Loucy (cell line): Measurements from ENCODE around the gene DDO.

Experiments
- H2AFZ ChIP-seq: fragments of 200-600 bp; sonication (generic); 2 replicates; pipeline ENCODE4 v1.6.0; 2016; ENCODE audit warnings: antibody characterized with exemption, mild to moderate bottlenecking, low read length, moderate library complexity
- H3F3A ChIP-seq: fragments of 200-600 bp; 2 replicates; pipeline ENCODE4 v1.6.0; 2016; ENCODE audit warnings: antibody characterized with exemption, low read depth, mild to moderate bottlenecking
- H3K27me3 ChIP-seq: fragments of 200-600 bp; sonication (generic); 2 replicates; pipeline ENCODE4 v1.6.1; 2014; ENCODE audit warnings: low read length, mild to moderate bottlenecking; ENCODE audit not compliant: insufficient read depth, poor library complexity, severe bottlenecking
- H3K36me3 ChIP-seq: fragments of 200-600 bp; sonication (generic); 2 replicates; pipeline ENCODE4 v1.6.1; 2016; ENCODE audit warnings: low read length; ENCODE audit not compliant: insufficient read depth
- H3K4me1 ChIP-seq: fragments of 200-600 bp; sonication (generic); 2 replicates; pipeline ENCODE4 v1.5.1; 2014; ENCODE audit warnings: low read length, mild to moderate bottlenecking; ENCODE audit not compliant: insufficient read depth, poor library complexity, severe bottlenecking
- H3K4me2 ChIP-seq: fragments of 200-600 bp; sonication (generic); 2 replicates; pipeline ENCODE4 v1.6.0; 2014; ENCODE audit warnings: antibody characterized with exemption, low read length, low read depth, mild to moderate bottlenecking; ENCODE audit not compliant: poor library complexity, severe bottlenecking
- H3K4me3 ChIP-seq: fragments of 200-600 bp; sonication (generic); 2 replicates; pipeline ENCODE4 v1.5.1; 2014; ENCODE audit warnings: low read length, mild to moderate bottlenecking, mixed read lengths; ENCODE audit not compliant: poor library complexity, severe bottlenecking
- H3K79me2 ChIP-seq: fragments of 200-600 bp; sonication (generic); 2 replicates; pipeline ENCODE4 v1.6.1; 2014; ENCODE audit warnings: low read length; ENCODE audit not compliant: insufficient read depth
- H3K9ac ChIP-seq: fragments of 200-600 bp; sonication (generic); 2 replicates; pipeline ENCODE4 v1.6.0; 2014; ENCODE audit warnings: mild to moderate bottlenecking, low read depth, low read length, moderate library complexity; ENCODE audit not compliant: poor library complexity, severe bottlenecking
- H3K9me2 ChIP-seq: fragments of 200-600 bp; sonication (generic); replicated peaks from 2 replicates; pipeline ENCODE4 v1.6.1; 2016; ENCODE audit warnings: low read depth, low read length, mixed read lengths
- H3K9me3 ChIP-seq: fragments of 200-600 bp; sonication (generic); 2 replicates; pipeline ENCODE4 v1.6.1; 2014; ENCODE audit warnings: mild to moderate bottlenecking, antibody characterized with exemption, low read length, low read depth; ENCODE audit not compliant: insufficient read depth
- H4K20me1 ChIP-seq: fragments of 200-600 bp; sonication (generic); 2 replicates; pipeline ENCODE4 v1.6.0; 2014; ENCODE audit warnings: antibody characterized with exemption, low read length, mild to moderate bottlenecking; ENCODE audit not compliant: insufficient read depth, poor library complexity, severe bottlenecking
- EZH2phosphoT487 ChIP-seq: fragments of 200-600 bp; IDR thresholded peaks from 2 replicates; pipeline ENCODE4 v1.6.1; 2018; ENCODE audit warnings: antibody characterized with exemption, mild to moderate bottlenecking, moderate library complexity, borderline replicate concordance
- TF ChIP-seq, protein P1 (sequence below): fragments of 200-600 bp; sonication (generic); conservative IDR thresholded peaks from 2 replicates; pipeline ENCODE4 v1.5.1; 2014; ENCODE audit warnings: mild to moderate bottlenecking, antibody characterized with exemption, low read length

Gene DDO

DNA sequence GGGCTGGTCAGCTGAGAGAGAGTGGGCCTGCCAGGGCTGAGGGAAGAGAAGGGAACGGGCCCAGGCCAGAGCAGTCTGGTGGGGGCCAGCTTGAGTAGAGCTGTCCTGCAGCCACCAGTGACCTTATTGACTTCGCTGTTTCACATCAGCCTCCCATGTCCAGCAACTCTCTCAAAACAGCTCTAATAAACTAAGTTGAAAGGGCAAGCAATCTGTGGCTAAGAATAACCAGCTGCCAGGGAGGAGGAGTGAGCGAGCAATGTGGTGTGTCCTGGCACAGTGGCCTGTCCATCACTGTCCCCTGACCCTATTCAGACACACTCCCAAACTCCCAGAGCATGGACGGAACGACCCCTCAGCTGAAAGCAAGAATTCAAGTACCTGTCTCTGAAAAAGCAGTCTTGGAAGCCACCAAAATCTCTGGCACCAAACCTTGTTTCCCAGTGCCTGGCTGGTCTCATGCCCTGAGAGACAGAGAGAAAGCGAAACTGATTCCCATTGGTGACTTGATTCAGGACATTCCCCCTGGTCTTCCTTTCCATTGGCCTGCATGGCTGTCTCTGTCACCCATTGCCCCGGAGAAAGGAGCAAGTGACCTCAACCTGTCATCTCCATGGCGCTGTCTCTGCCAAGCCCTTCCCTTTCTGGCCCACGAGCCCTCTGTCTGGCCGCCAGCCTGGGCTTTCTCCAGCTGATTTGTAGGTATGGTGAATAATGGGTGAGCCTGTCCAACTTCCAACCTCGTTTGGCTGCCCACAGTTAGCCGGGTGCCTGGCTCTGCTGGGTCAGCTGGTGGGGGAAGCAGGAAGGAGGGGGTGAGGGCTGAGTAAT lies at the start of gene DDO:
TSS of gene DDO (minus strand) at position 490 of the 831 bp plus-strand sequence. CDS start 2,113 bp downstream, outside the sequence.
- Histone ChIP-seq H3F3A (no peaks in the 10 kb centered on the region), H3K4me1 (no peaks in the 10 kb centered on the region), H3K9me2 (no peaks in the 10 kb centered on the region), H3K9me3 (no peaks in the 10 kb centered on the region), H3K36me3 (no peaks in the 10 kb centered on the region), H4K20me1 (no peaks in the 10 kb centered on the region), H3K4me2 (peak within 1 kb of the TSS; percentile 27), H3K79me2 (no peaks in the 10 kb centered on the region), H3K27me3 (no peaks in the 10 kb centered on the region), H2AFZ (peak within 1 kb of the TSS; percentile 75), H3K4me3 (no peak within 1 kb of the TSS), H3K9ac (no peak within 1 kb of the TSS)
- no peak for TF ChIP-seq EZH2phosphoT487
- TF ChIP-seq, protein P1, sequence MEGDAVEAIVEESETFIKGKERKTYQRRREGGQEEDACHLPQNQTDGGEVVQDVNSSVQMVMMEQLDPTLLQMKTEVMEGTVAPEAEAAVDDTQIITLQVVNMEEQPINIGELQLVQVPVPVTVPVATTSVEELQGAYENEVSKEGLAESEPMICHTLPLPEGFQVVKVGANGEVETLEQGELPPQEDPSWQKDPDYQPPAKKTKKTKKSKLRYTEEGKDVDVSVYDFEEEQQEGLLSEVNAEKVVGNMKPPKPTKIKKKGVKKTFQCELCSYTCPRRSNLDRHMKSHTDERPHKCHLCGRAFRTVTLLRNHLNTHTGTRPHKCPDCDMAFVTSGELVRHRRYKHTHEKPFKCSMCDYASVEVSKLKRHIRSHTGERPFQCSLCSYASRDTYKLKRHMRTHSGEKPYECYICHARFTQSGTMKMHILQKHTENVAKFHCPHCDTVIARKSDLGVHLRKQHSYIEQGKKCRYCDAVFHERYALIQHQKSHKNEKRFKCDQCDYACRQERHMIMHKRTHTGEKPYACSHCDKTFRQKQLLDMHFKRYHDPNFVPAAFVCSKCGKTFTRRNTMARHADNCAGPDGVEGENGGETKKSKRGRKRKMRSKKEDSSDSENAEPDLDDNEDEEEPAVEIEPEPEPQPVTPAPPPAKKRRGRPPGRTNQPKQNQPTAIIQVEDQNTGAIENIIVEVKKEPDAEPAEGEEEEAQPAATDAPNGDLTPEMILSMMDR = no peak

GRCh38 chr6:110462884-110463481 lies 47.6 kb upstream of the DDO start:
- Histone ChIP-seq H3K36me3 (no peaks in the 10 kb centered on the region), H4K20me1 (no peaks in the 10 kb centered on the region), H3K9me3 (peaks cover 15% of the 10 kb centered on the region; the same call in 1 of the 2 replicates), H3K4me3 (no peak overlapping the region), H3F3A (no peaks in the 10 kb centered on the region), H3K79me2 (no peaks in the 10 kb centered on the region), H3K4me1 (no peaks in the 10 kb centered on the region), H2AFZ (no peak overlapping the region), H3K9ac (no peak overlapping the region), H3K9me2 (no peaks in the 10 kb centered on the region), H3K27me3 (no peaks in the 10 kb centered on the region), H3K4me2 (no peak overlapping the region)
- TF ChIP-seq, protein P1 = no peak
- no peak for TF ChIP-seq EZH2phosphoT487

- Histone ChIP-seq H3K9me3 (peaks cover 15% of the 10 kb centered on the region; the same call in 1 of the 2 replicates), H3K4me3 (no peak overlapping the region), H2AFZ (no peak overlapping the region), H3K27me3 (no peaks in the 10 kb centered on the region), H3K4me2 (no peak overlapping the region), H3K79me2 (no peaks in the 10 kb centered on the region), H3K9ac (no peak overlapping the region), H3K4me1 (no peaks in the 10 kb centered on the region), H3K9me2 (no peaks in the 10 kb centered on the region), H4K20me1 (no peaks in the 10 kb centered on the region), H3F3A (no peaks in the 10 kb centered on the region), H3K36me3 (no peaks in the 10 kb centered on the region)
- no peak for TF ChIP-seq EZH2phosphoT487
- TF ChIP-seq, protein P1 = no peak
Measured at GRCh38 chr6:110461376-110461775, 46.0 kb upstream of the DDO start.
